Left kidney (tissue), 8 donors: ENCODE data around the gene TEX44. TPM values are rescaled to one million over a fixed set of nuclear protein-coding genes. Genes with fewer than 3 reads are reported as not detected.
"Not testable (repeated sequence)": the region's sequence is repeated elsewhere in the genome, so short reads cannot be mapped to it uniquely, and the experiment has no call there.

Source experiments
- DNase-seq: peaks from one replicate; pipeline ENCODE4 v3.0.0-alpha.2; 2013
- long read RNA-seq, 8 donors: transcript quantifications; one replicate each; lab custom pipeline, GENCODE V29; 2026
- polyA plus RNA-seq: library from polyadenylated mRNA; unstranded; fragments of 120-200 nt; gene quantifications from one replicate; pipeline ENCODE4 v1.2.1, GENCODE V29; 2013; ENCODE audit not compliant: insufficient read length

Gene TEX44
- polyA plus RNA-seq: not detected
- long read RNA-seq, donor 1: 0 reads
- long read RNA-seq, donor 2: 0 reads
- long read RNA-seq, donor 3: 0 reads
- long read RNA-seq, donor 4: 0 reads
- long read RNA-seq, donor 5: 0 reads
- long read RNA-seq, donor 6: 0 reads
- long read RNA-seq, donor 7: 0 reads
- long read RNA-seq, donor 8: 0 reads

GRCh38 chr2:231592636-231593145, at the start of gene TEX44:
Gene TEX44, plus strand, starts transcription at chr2:231592864. Its CDS starts 88 bp downstream, at chr2:231592952.
- no peak for DNase-seq

GRCh38 chr2:231545105-231545902, 47.4 kb upstream of the TEX44 start:
- no peak for DNase-seq

- DNase-seq: no peak
Observed at GRCh38 chr2:231546014-231546715, 46.5 kb upstream of the TEX44 start.

GRCh38 chr2:231547315-231548110, 45.2 kb upstream of the TEX44 start:
- no peak for DNase-seq

- DNase-seq: no peak
Observed at GRCh38 chr2:231548752-231549151, 43.9 kb upstream of the TEX44 start.

- DNase-seq: no peak
Observed at GRCh38 chr2:231549446-231550239, 43.0 kb upstream of the TEX44 start.

- no peak for DNase-seq
Observed at GRCh38 chr2:231552752-231553151, 39.9 kb upstream of the TEX44 start.

GRCh38 chr2:231554327-231554726, 38.3 kb upstream of the TEX44 start:
- no peak for DNase-seq

GRCh38 chr2:231554748-231555545, 37.7 kb upstream of the TEX44 start:
- peak; percentile 52 for DNase-seq

- DNase-seq: not testable (repeated sequence)
Observed at GRCh38 chr2:231556496-231556895, 36.2 kb upstream of the TEX44 start.

GRCh38 chr2:231556981-231557380, 35.7 kb upstream of the TEX44 start:
- no peak for DNase-seq

GRCh38 chr2:231557571-231558217, 35.0 kb upstream of the TEX44 start:
- peak; percentile 84 for DNase-seq

GRCh38 chr2:231563378-231563961, 29.2 kb upstream of the TEX44 start:
- DNase-seq: peak; percentile 39

- no peak for DNase-seq
Observed at GRCh38 chr2:231565887-231566594, 26.6 kb upstream of the TEX44 start.

- DNase-seq: no peak
Observed at GRCh38 chr2:231567159-231567558, 25.5 kb upstream of the TEX44 start.

GRCh38 chr2:231568098-231568784, 24.4 kb upstream of the TEX44 start:
- DNase-seq: no peak

- DNase-seq: no peak
Observed at GRCh38 chr2:231568785-231569435, 23.8 kb upstream of the TEX44 start.
